GM04503 (cell line): ENCODE data around the gene NRF1.
A peak's percentile ranks its signal among the peaks of the same experiment; 100 is the strongest.
"Not testable (repeated sequence)": the region's sequence is repeated elsewhere in the genome, so short reads cannot be mapped to it uniquely, and the experiment has no call there.

Source experiments
- DNase-seq: peaks from one replicate; pipeline ENCODE4 v3.0.0-alpha.2; 2012; ENCODE audit warnings: low read depth

The NRF1 gene

DNA sequence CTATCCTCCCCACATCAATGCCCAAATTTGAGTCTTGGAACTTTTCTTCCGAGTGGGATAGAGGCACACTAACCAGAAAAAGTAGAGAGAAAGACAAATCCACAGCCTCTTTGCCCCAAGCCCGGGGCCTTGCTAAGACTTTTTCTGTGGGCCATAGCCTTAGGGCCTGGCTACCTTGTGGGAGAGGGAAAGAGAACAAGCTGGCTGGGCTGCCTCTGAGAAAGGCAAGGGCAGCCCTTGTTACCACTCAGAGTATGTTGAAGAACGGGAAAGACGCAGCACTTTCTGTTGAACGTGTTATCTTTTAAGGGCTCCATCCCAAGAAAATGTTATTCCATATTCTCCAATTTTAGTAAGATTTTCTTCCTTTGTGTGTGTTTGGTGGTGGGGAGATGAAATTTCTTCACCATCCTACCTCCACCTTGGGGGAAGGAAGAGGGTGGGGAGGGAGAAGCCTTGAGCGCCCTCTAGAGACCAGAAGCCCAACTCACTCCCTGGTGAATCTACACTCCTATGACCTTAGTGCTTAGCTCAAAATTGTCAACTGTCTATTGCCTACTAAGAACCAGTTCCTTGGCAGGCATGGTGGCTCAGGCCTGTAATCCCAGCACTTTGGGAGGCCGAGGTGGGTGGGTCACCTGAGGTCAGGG, 3.9 kb upstream of the NRF1 start:
- DNase-seq, result no peak

DNA sequence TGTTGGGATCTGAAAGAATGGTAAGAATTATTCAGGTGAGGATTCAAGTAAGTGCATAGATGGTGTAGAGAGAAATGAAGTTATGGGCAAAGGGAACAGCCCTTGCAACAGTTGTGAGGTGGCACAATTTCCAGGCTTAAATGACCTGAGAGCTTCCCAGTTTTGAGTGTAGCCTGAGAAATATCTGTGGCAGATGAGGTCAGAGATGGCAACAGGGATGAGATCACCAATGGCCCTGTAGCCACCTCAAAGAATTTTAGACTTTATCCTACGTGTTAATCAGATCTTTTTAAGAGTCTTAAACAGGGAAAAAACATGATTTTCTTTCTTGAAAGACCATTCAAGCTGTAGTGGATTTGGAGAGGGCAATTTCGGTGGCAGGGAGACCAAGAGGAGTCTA, 1.9 kb upstream of the NRF1 start:
- DNase-seq, result peak; percentile 12

DNA sequence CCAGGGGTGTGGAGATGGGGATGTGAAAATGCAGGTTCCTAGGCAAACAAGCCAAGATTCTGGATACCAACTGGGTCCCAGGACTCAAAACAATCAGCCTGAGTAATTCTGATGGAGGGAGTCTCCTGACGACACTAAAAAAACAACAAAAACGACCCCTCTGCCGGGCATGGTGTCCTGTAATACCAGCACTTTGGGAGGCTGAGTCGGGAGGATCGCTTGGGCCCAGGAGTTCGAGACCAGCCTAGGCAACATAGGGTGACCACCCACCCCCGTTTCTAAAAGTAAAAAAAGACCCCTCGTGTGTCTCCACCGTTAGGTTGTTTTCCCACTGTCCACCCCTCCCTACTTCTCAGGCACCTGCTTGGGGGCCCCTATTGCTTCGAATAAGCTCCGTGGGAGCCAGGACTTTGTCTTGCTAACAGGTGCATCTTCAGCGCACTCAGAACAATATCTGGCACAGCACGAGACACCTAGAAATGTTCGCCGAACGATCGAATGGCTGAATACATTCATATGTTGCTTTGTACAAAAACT, 743 bp upstream of the NRF1 start:
- no peak for DNase-seq

DNA sequence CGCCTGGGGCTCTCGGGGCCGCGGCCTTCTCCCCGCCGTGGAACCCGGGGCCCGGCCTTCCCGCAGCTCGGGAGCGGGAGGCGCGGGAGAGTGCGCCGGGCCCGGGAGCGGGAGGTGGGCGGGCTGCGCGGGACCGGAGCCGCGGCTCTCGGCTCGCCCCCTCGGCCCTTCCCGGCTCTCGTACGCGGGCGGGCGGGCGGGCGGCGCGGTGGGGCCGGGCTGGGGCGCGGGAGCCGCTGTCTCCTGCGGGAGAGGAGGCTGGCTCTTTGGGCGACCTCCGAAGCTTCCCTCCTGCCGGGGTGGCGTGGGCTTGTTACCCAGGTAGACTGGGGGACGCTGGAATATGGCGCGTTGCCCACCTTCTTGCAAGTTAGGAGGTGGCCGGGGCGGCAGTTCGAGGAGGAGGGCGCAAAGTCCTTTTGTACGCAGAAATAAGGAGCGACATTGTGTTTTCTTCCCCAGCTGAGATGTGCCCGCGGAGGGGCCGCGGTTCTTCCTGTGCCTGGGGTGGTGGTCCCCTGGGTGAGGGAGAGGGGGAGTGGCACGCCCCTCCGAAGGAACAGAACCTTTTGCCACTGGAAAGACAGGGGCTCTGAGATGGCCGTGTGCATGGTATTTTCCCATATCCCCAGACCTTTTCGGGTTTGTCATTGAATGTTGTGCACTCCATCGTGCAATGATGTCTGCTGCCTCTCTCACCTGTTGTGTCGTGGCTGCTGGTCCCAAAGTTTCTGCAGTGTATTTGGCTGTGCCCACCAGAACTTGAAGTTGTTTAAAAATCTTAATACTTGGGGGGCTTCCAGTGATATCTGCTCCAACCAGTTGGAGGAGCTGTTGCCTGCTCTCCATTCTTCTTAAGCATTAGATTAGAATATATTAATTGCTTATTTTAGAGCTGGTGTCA, 844 bp downstream of the NRF1 start:
- DNase-seq, result no peak

GRCh38 chr7:129613016-129613337, 1.5 kb downstream of the NRF1 start:
- no peak for DNase-seq

GRCh38 chr7:129615018-129615417, 3.5 kb downstream of the NRF1 start:
- no peak for DNase-seq

DNA sequence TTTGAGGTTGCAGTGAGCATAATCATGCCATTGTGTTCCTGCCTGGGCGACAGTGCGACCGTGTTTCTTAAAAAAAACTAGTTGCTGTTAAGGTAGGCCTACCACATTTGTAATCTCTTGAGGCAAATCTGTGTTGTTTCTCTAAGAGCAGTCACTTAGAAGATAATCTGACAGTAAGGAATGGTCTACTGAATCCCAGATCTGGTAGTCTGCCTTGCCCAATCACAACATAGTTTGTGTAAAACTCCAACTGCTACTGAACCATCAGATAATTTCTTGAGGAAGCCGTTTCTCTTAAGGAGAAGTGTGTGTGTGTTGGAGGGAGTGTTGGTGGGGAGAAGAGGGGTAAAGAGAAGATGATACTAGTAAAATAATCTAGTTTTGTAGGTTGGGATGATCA, 5.0 kb downstream of the NRF1 start:
- DNase-seq, result no peak

- no peak for DNase-seq
Measured at GRCh38 chr7:129617178-129617577, 5.7 kb downstream of the NRF1 start.

DNA sequence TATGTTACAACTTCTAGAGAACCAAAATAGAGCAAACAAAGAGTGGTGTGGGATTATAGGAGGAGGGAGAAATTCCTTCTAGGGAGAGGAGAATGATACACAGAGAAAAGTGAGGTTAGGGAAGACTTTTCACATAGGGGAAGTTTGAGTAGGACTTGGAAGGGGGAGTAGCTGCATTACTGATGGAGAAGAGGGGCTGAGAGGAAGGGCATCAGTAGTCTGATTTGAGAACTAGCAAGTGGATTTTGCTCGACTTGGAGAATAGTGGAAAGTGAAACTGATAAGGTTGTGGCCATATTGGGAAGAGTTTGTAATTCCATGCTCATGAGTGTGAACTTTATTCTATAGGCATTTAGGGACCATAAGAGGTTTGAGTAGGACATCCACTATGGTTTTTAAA, 6.1 kb downstream of the NRF1 start:
- no peak for DNase-seq

DNA sequence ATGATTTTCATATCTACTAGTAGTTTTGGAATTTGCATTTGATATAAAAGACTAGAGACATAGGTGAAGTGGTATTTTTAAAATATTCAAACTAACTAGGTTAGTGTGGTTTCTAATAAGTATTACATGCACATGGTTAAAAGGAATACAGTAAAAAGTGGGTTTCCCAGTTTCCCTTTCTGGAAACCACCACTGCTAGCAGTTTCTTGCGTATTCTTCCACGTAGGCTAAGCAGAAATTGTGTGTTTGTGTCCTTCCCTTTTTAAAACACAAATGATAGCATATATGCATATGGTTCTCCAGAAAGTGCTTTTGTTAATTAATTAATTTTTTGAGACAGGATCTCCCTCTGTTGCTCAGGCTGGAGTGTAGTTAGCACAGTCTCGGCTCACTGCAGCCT, 15.4 kb downstream of the NRF1 start:
- no peak for DNase-seq

- no peak for DNase-seq
Measured at GRCh38 chr7:129630341-129630740, 18.8 kb downstream of the NRF1 start.

GRCh38 chr7:129634361-129635034, 23.0 kb downstream of the NRF1 start:
- no peak for DNase-seq

DNA sequence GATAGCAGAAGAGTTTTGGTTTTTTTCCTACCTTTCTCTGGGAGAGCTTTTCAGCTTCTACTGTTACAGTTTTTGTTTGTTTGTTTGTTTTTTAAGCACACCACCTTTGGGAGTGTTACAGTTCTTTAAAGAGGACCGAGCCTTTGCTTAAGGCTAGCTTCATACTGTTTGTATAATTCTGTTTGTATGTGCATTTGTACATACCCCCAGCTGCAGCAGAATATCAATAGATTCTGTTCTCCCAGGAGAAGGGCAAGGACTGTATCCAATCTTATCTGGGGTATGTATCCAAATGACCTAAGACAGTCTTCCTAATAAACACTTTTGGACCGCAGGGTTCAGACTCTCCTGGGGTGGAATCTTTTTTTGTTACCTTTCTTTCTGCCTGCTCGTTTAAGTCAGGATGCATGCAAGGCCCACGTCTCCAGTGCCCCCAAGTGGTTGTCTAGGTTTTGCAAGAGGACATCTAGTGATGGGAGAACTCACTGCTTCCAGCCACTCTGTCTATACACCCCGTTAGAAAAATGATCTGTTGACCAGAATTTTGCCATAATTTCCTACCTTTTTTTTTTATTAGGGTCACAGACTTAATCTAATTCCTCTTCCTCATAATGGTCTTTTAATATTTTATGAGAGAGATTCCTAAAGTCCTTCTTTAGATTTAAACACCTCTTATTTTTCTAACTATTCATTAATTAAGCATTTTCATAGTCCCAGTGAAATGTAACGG, 23.9 kb downstream of the NRF1 start:
- peak; percentile 27 for DNase-seq

DNA sequence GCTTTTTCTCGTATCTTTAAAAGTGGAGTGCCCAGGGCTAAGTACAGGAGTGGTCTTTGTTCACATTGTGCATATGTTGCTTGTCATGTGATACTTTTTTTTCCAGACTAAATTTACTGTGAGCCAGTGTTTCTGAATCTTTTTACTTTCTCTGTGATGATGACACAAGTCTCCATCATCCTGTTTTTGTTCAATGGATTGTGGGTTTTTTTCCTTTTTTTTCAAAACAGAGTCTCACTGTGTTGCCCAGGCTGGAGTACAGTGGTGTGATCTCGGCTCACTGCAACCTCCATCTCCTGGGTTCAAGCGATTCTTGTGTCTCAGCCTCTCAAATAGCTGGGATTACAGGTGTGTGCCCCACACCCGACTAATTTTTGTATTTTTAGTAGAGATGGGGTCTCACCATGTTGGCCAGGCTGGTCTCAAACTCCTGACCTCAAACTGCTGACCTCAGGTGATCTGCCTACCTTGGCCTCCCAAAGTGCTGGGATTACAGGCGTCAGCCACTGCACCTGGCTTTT, 24.6 kb downstream of the NRF1 start:
- DNase-seq, result not testable (repeated sequence)

DNA sequence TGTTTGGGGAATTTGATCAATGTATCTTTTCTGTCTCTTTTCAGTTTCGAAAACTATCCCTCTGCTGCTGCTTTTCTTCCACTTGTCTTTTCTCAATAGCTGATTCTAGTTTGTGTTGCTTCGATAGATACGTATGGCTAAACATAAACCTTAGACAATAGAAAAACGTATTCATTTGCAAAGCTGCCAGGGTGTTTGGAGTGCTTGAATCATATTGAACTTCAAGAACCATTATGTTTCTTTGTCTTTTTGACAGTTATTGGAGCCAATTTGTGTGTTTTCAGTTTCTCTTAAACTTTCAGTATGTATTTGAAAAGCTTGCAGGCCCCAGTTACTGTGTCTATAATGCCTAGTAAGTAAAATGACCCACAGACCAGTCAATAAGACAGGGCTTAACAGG, 25.1 kb downstream of the NRF1 start:
- DNase-seq, result no peak

DNA sequence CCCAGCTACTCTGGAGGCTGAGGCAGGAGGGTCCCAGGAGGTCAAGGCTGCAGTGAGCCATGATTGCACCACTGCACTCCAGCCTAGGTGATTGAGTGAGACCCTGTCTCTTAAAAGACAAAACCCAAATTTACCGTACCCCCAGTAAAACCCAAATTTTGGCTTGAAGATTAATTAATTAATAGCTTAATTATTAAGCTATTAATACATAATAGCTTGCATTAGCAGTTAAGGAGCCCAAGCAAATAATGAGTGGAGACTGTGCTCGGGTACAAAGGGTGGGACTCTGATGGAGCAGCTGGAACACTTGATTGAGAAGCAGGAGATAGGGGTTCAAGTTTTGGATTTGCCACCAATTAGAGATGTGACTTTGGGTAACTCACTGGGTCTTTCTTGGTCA, 28.9 kb downstream of the NRF1 start:
- DNase-seq, result no peak

DNA sequence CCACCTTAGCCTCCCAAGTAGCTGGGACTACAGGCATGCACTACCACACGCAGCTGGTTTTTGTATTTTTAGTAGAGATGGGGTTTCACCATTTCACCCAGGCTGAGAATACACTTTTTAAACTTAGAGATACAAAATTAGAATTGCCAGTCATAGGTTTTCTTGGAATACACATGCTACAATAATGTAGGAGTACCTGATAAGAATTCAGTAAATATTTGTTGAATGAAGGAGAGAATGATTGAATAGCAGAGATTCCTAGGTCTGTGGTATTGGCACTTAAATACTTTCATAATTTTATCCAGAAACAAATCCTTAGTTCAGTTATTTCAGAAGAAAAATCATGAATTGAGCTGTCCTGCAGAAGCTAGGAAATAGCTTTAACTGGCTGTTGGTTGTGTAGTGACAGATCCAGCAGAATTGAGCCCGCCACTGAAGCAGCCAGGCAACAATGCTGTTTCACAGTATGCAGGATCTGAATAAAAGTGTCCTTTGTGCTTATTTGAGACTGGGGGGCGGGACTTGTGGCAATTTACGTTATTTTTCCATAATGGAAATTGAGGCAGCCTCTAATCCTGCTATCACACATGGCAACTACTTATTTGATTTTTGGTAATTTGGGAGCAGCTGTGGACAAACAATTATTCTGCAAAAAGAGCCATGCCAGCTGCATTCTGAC, 31.5 kb downstream of the NRF1 start:
- DNase-seq, result no peak

DNA sequence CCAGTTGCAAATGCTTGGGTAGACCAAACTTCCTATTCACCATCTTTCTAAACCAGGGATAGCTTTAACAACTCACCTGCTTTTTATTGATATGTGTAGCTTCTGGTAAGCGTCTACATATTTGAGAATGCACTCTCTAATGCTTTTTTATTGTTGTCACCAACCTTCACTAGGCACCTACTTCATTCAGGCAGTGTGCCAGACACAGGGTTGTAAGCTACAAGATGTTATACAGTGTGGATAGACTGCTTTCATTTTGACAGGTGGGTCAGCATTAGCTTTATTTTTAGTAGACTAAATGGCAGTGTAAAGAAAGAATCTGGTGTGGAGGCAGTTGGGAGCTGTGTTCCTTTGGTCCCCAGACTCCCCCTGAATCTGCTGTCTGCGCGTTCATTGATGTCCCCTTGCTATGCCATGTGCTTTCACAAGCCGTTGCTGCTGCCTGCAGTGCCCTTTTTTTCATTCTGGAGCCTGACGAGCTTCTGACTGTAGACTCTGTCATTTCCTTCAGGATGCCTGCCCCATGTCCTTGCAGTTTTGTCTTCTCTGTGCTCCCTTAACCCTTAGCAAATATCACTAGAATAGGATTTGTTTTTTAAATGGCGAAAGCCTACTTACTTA, 32.1 kb downstream of the NRF1 start:
- DNase-seq, result no peak

- no peak for DNase-seq
Measured at GRCh38 chr7:129644634-129645230, 33.2 kb downstream of the NRF1 start.

- no peak for DNase-seq
Measured at GRCh38 chr7:129646369-129647021, 35.0 kb downstream of the NRF1 start.
